Activated CD8-positive, alpha-beta memory T cell treated with anti-CD3 and anti-CD28 coated beads, Interleukin-2, amount 50 U/mL, for 4 hours (primary cell): ENCODE results near the gene GDNF.

ENCODE experiments used
- DNase-seq: peaks from one replicate; pipeline ENCODE4 v3.0.0-alpha.2; 2020

GDNF gene

GRCh38 chr5:37777432-37778130 lies 62.3 kb downstream of the GDNF start:
- DNase-seq: no peak

DNA sequence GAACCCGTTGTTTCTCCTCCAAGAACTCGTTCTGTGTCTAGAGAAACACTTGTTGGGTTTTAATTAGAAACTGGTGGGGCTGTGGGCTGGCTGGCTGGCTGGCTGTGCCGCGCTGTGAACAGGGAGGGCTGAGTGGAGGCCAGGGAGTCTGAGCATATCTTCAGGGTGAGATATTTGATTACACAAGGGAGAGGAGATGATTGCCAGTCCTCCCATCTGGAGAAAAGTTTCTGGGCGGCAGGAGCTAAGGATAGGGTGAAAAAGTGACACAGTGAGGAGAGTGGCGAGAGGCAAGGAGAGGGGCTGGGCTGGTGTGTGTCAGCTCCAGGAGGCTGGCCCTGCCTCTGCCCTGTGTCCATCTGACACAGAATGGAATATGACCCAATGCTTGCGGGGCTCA lies 63.0 kb downstream of the GDNF start:
- DNase-seq: no peak

DNA sequence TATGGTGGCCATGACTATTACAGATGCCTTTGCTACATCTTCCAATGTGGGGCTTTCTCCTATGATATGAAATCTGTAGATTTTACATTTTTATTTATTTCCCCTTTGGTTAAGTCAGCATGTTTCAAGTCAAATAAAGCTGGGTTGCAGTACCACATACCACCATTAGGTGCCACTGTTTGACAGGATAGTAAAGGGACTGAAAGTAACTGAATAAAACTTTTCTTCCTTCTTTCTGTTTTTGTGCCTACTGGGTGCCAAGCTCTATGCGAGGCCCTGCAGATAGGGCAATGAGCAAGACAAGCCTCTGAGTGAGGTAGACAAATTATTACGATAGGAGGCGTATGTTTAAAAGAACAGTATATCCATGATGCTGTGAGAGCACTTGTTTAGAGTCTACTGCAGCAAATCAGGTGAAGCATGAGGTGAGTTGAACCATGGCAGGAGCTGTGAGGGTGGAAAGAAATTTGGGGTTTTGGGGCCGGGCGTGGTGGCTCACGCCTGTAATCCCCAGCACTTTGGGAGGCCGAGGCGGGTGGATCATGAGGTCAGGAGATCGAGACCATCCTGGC lies 64.8 kb downstream of the GDNF start:
- no peak for DNase-seq

DNA sequence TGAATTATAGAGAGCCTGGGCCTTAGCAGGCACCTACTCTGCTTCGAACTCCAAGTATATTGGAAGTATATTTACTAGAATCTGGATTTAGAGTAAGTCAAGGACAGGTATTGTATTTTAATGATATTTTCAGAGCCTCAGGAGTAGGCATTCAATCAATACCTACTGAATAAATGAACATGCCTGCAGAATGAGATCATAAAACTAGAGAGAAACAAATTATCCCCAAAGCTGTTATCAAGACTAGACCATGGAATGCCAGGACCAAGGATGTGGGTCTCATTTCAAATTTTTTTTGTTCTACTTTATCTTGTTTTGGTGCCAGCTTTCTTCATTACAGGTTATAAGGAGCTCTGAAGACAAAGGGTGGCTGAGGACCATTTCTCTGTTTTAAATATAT lies 66.0 kb downstream of the GDNF start:
- no peak for DNase-seq

GRCh38 chr5:37772255-37772654 lies 67.6 kb downstream of the GDNF start:
- no peak for DNase-seq

DNA sequence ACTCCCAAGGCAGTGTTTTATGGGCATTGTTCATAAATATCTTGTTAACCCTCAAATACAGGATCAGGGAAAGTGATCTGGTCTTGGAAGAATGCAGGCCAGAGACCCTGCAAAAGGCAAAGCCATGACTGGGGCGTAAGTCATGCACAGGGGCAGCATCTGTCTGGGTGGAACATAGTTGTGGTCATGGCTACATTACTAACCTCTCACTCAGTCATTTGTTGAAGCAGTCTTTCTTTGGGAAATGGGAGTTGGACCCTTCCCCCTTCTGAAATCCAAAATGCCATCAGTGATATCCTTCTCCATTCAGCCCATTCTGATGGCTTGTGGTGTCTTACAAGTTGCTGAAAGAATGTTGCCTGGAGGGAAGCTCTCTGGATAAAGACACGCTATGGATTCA lies 68.1 kb downstream of the GDNF start:
- DNase-seq: no peak

GRCh38 chr5:37771203-37771611 lies 68.6 kb downstream of the GDNF start:
- no peak for DNase-seq

GRCh38 chr5:37770786-37771185 lies 69.1 kb downstream of the GDNF start:
- DNase-seq: no peak

GRCh38 chr5:37769840-37770239 lies 70.0 kb downstream of the GDNF start:
- no peak for DNase-seq

DNA sequence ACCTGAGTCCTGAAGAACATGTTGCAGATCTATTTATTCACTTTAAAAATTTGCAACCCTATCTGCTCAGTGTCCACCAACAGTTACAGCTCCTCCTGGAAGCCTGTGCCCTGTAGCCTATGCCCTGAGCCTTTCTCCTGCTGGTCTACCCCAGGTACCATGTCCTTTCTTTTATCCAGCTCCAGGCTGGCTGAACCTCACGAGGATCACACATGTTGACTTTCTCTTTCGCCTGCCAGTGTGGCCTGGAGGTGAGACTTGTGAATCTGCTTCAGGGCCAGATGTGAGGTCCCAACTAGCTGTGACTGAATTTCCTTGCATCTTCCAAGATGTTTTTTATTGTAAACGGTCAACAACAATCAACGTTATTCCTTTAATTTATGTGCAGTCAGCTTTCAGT lies 70.7 kb downstream of the GDNF start:
- DNase-seq: no peak

DNA sequence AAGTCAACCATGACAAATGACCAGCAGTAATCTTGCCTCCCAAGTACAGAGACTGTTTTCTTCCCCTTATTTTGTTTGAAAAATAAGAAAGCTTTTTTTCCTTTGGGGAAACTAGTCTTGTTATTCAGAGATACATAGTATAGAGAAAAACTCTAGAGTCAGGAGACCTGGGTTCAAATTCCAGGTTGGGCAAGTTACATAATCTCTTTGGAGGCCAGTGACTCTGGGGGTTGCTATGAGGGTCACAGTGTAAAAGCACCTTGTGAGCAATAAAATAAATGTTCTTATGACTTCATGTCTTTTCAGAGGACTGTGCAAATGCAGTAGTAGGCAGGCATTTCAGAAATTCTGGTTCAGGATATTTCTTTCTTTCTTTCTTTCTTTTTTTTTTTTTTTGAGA lies 71.5 kb downstream of the GDNF start:
- no peak for DNase-seq

DNA sequence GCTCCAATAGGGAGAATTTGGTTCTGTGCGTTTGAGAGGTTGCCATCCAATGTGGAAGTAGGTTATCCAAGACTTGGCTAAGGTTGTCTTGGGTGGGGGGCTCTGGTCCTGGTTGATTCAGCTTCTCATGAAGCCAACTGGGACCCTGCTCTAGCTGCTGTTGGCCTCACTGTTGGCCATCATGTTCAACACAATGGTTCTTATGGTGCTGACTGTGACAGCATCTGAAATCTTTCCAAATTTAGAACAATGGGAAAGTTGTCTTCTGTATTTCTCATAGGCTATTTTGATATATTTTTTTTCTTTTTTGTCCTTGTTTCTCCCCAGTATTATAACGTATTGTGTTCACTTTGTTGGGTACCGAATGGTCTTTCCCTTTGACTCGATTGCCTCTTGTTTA lies 71.9 kb downstream of the GDNF start:
- DNase-seq: no peak

DNA sequence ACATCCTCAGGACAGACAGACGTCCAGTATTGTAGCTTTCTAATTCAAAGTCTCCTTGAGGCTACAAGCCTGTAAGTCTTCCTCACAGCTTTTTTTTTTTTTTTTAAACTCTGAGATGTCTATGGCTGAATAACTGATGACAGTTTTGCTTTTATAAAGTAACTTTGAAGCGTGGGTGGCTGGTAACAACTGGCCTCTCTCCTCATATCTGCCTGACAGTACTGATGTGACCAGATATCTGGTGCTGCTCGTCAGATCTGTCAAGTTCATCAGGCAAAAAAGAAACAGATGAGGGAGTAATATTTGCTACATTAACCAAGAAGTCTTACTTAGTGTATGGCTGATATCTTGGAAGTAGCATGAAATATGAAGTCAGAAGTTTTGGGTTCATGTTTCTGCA lies 72.6 kb downstream of the GDNF start:
- DNase-seq: no peak
